ENCODE results near the gene METTL2B. TPM values are rescaled to one million over a fixed set of nuclear protein-coding genes. Genes with fewer than 3 reads are reported as not detected.

Gene METTL2B
- total and polyA plus RNA-seq, 2 of the 13 experiments (the other 11 are each of a cell fraction or from before 2014, with no cell fraction given): 15.5 to 33.1 TPM

GRCh38 chr7:128455543-128456254 lies 20.8 kb upstream of the METTL2B start, which contains the start of gene HILPDA (continued):
- peak; percentile 99 for TF ChIP-seq ZNF687 (CRISPR knock-in tag; IDR thresholded peaks at IDR 0.05)
- no peak for TF ChIP-seq FOXA1 (IDR thresholded peaks at IDR 0.05)
- TF ChIP-seq FOXA1 (CRISPR knock-in tag; IDR thresholded peaks at IDR 0.05): no peak
- peak; percentile 68 for TF ChIP-seq ZNF781 (CRISPR knock-in tag; IDR thresholded peaks at IDR 0.05; ENCODE audit: borderline replicate concordance, not compliant biosample characterization)
- peak; percentile 89 for TF ChIP-seq LBX2 (CRISPR knock-in tag; IDR thresholded peaks at IDR 0.05; ENCODE audit: borderline replicate concordance)
- no peak for TF ChIP-seq FOXK1 (CRISPR knock-in tag; IDR thresholded peaks at IDR 0.05; ENCODE audit: borderline replicate concordance, low read depth)
- no peak; the same call in 1 of the 2 replicates for TF ChIP-seq ZNF790 (CRISPR knock-in tag; IDR thresholded peaks at IDR 0.05; ENCODE audit: borderline replicate concordance)
- 0 out of 2 replicates have a peak, but pooled peaks have one; percentile 19 for TF ChIP-seq GLI4 (CRISPR knock-in tag; IDR thresholded peaks at IDR 0.05; ENCODE audit: borderline replicate concordance)
- TF ChIP-seq, protein P1, sequence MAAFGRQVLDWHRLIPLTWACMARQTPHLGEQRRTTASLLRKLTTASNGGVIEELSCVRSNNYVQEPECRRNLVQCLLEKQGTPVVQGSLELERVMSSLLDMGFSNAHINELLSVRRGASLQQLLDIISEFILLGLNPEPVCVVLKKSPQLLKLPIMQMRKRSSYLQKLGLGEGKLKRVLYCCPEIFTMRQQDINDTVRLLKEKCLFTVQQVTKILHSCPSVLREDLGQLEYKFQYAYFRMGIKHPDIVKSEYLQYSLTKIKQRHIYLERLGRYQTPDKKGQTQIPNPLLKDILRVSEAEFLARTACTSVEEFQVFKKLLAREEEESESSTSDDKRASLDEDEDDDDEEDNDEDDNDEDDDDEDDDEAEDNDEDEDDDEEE (CRISPR knock-in tag; IDR thresholded peaks at IDR 0.05): peak; percentile 96; the same call in 1 of the 2 replicates
- TF ChIP-seq ZNF275 (CRISPR knock-in tag; IDR thresholded peaks at IDR 0.05; ENCODE audit: borderline replicate concordance): no peak
- TF ChIP-seq REPIN1 (CRISPR knock-in tag; IDR thresholded peaks at IDR 0.05; ENCODE audit: borderline replicate concordance, low read depth): no peak
- TF ChIP-seq ZNF331 (CRISPR knock-in tag; IDR thresholded peaks at IDR 0.05): peak; percentile 53; the same call in 1 of the 2 replicates
- TF ChIP-seq UBTF (CRISPR knock-in tag; IDR thresholded peaks at IDR 0.05): peak; percentile 55
- TF ChIP-seq KLF12 (CRISPR knock-in tag; IDR thresholded peaks at IDR 0.05; ENCODE audit: borderline replicate concordance): no peak
- TF ChIP-seq, protein P2, sequence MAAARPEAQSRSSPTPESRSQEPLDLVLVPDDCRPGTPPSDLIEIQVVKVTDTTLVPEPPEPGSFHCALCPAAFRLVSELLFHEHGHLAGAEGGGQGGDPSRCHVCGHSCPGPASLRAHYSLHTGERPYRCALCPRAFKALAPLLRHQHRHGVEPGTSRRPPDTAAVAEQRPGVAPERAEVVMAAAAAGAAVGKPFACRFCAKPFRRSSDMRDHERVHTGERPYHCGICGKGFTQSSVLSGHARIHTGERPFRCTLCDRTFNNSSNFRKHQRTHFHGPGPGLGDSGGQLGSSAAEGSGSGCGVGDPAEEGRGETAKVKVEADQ (CRISPR knock-in tag; IDR thresholded peaks at IDR 0.05; ENCODE audit: borderline replicate concordance): peak; percentile 61; the same call in 1 of the 2 replicates
- TF ChIP-seq SRY (CRISPR knock-in tag; IDR thresholded peaks at IDR 0.05): no peak
- no peak for TF ChIP-seq SMYD3 (CRISPR knock-in tag; IDR thresholded peaks at IDR 0.05)
- no peak for TF ChIP-seq ZNF101 (CRISPR knock-in tag; IDR thresholded peaks at IDR 0.05; ENCODE audit: borderline replicate concordance, low read depth)
